Measurements from ENCODE around the gene SYNGAP1.

Gene SYNGAP1

DNA sequence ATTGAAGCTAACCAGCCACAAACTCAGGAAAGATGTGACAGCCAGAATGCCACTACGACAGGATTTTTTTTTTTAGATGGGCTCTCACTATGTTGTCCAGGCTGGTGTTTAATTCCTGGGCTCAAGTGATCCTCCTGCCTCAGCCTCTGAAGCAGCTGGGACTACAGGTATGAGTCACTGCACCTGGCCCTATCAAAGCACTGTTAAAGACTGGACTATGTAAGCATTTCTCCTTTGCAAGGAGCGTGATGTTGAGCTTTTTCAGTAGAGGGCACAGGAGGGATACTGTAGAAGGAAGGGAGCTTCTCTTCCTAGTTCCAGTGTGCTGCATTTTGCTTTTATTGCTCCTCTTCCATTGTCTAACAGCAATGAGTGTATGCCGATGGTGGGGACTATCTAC, 70.3 kb downstream of the SYNGAP1 start:
- no peak for DNase-seq (ENCODE audit: low spot score)
- in situ Hi-C loops (cut with MboI; ENCODE audit: low pct_unique_long_range_greater_than_20kb, low sequenced_read_pairs, unreplicated experiment) = no loop called here
- TF ChIP-seq, protein P1, sequence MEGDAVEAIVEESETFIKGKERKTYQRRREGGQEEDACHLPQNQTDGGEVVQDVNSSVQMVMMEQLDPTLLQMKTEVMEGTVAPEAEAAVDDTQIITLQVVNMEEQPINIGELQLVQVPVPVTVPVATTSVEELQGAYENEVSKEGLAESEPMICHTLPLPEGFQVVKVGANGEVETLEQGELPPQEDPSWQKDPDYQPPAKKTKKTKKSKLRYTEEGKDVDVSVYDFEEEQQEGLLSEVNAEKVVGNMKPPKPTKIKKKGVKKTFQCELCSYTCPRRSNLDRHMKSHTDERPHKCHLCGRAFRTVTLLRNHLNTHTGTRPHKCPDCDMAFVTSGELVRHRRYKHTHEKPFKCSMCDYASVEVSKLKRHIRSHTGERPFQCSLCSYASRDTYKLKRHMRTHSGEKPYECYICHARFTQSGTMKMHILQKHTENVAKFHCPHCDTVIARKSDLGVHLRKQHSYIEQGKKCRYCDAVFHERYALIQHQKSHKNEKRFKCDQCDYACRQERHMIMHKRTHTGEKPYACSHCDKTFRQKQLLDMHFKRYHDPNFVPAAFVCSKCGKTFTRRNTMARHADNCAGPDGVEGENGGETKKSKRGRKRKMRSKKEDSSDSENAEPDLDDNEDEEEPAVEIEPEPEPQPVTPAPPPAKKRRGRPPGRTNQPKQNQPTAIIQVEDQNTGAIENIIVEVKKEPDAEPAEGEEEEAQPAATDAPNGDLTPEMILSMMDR (IDR thresholded peaks at IDR 0.05; ENCODE audit: extremely low read depth, insufficient read depth, missing control alignments) = no peak

GRCh38 chr6:33490621-33491020, 70.8 kb downstream of the SYNGAP1 start:
- no peak for DNase-seq (ENCODE audit: low spot score)
- TF ChIP-seq, protein P1 (IDR thresholded peaks at IDR 0.05; ENCODE audit: extremely low read depth, insufficient read depth, missing control alignments) = no peak

DNA sequence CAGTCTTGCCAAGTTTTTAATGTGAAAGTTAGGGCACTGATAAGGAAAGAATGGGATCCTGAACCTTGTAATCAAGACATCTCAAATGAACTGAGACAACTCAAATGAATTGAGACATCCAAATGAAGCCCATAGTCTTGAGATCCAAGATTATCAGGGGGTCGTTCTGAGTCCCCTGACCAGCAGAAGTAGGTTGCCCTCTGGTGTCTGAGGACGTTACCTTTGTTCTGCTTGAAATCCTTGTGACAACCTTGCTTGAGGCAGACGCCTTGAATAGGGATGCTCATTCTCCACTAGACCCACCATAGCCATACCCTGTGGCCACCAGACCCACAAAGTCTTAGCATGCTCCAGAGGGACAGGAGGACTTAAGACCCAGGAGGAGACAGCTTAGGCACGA, 72.2 kb downstream of the SYNGAP1 start:
- in situ Hi-C loops (cut with MboI; ENCODE audit: low pct_unique_long_range_greater_than_20kb, low sequenced_read_pairs, unreplicated experiment) = no loop called here
- DNase-seq (ENCODE audit: low spot score) = no peak
- TF ChIP-seq, protein P1 (IDR thresholded peaks at IDR 0.05; ENCODE audit: extremely low read depth, insufficient read depth, missing control alignments) = peak; percentile 19

More at GRCh38 chr6:33490621-33491020, 70.8 kb downstream of the SYNGAP1 start:
- in situ Hi-C loops (cut with MboI; ENCODE audit: low pct_unique_long_range_greater_than_20kb, low sequenced_read_pairs, unreplicated experiment) = no loop called here

- DNase-seq (ENCODE audit: low spot score) = no peak
- in situ Hi-C loops (cut with MboI; ENCODE audit: low pct_unique_long_range_greater_than_20kb, low sequenced_read_pairs, unreplicated experiment) = no loop called here
- TF ChIP-seq, protein P1 (IDR thresholded peaks at IDR 0.05; ENCODE audit: extremely low read depth, insufficient read depth, missing control alignments) = no peak
Measured at GRCh38 chr6:33497157-33497556, 77.3 kb downstream of the SYNGAP1 start.

GRCh38 chr6:33502486-33502885, 82.6 kb downstream of the SYNGAP1 start:
- TF ChIP-seq, protein P1 (IDR thresholded peaks at IDR 0.05; ENCODE audit: extremely low read depth, insufficient read depth, missing control alignments) = no peak
- DNase-seq (ENCODE audit: low spot score) = no peak
- in situ Hi-C loops (cut with MboI; ENCODE audit: low pct_unique_long_range_greater_than_20kb, low sequenced_read_pairs, unreplicated experiment) = no loop called here

- in situ Hi-C loops (cut with MboI; ENCODE audit: low pct_unique_long_range_greater_than_20kb, low sequenced_read_pairs, unreplicated experiment) = no loop called here
- DNase-seq (ENCODE audit: low spot score) = no peak
- TF ChIP-seq, protein P1 (IDR thresholded peaks at IDR 0.05; ENCODE audit: extremely low read depth, insufficient read depth, missing control alignments) = no peak
Measured at GRCh38 chr6:33504486-33504885, 84.6 kb downstream of the SYNGAP1 start.

Data from GM13977 (cell line).